ENCODE data around the gene ICE1.
"Not testable (repeated sequence)": the region's sequence is repeated elsewhere in the genome, so short reads cannot be mapped to it uniquely, and the experiment has no call there.

The ICE1 gene

DNA sequence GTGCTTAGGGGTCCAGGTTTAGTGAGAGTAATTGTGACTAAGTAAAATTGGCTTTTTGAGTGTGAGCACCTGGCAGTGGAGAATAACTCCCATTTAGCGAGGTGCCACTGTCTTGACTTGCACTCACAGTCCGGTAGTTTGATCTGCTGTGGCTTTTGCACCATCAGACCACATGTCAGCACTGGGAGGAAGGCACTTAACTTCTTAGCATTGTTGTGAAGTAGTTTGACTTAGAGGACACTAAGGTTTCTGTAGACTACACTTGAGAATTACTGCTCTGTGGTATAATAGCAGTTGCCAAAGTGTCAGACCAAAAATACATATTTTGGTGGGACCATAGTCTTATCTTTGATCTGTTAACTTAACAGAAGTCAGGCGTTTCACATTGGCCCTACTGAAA lies 63.6 kb downstream of the ICE1 start:
- TF ChIP-seq, protein P1, sequence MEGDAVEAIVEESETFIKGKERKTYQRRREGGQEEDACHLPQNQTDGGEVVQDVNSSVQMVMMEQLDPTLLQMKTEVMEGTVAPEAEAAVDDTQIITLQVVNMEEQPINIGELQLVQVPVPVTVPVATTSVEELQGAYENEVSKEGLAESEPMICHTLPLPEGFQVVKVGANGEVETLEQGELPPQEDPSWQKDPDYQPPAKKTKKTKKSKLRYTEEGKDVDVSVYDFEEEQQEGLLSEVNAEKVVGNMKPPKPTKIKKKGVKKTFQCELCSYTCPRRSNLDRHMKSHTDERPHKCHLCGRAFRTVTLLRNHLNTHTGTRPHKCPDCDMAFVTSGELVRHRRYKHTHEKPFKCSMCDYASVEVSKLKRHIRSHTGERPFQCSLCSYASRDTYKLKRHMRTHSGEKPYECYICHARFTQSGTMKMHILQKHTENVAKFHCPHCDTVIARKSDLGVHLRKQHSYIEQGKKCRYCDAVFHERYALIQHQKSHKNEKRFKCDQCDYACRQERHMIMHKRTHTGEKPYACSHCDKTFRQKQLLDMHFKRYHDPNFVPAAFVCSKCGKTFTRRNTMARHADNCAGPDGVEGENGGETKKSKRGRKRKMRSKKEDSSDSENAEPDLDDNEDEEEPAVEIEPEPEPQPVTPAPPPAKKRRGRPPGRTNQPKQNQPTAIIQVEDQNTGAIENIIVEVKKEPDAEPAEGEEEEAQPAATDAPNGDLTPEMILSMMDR (IDR thresholded peaks at IDR 0.05; ENCODE audit: low read depth, low read length) = no peak
- no peak for DNase-seq (ENCODE audit: low read depth in 2 of 2)
- H3K4me3 ChIP-seq (replicated peaks in 1 of 2; ENCODE audit: low read depth in 2 of 2, low read length in 2 of 2) = no peak overlapping the region

- H3K4me3 ChIP-seq (replicated peaks in 1 of 2; ENCODE audit: low read depth in 2 of 2, low read length in 2 of 2) = no peak overlapping the region
- TF ChIP-seq, protein P1 (IDR thresholded peaks at IDR 0.05; ENCODE audit: low read depth, low read length) = no peak
- DNase-seq (ENCODE audit: low read depth in 2 of 2) = no peak
Observed at GRCh38 chr5:5487585-5488360, 65.3 kb downstream of the ICE1 start.

DNA sequence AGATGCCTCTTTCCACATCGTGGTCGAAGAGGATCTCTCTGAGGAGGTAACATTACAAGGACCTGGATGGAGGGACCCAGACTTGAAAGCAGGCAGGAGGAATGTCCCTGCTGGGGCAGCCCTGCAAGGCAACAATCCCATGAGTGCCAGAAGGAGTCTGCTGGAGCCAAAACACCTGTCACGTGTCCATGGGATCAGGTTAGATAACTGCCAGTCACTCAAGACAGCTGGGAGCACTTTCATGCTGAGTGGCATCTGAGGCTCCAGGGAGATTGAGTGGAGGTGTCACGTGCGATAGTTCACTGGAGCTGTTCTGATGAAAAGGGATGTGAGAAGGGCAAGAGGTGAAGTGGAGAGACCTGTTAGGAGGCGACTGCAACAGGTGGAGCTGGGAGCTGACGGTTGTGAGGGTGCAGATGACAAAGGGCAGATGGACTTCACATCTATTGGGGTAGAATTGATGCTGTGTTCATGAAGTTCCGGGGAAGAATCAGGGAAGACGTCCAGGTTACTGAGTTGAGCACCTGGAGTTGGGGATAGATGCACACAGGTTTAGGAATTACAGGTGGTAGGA lies 68.4 kb downstream of the ICE1 start:
- no peak overlapping the region for H3K4me3 ChIP-seq (replicated peaks in 1 of 2; ENCODE audit: low read depth in 2 of 2, low read length in 2 of 2)
- TF ChIP-seq, protein P1 (IDR thresholded peaks at IDR 0.05; ENCODE audit: low read depth, low read length) = no peak
- DNase-seq (ENCODE audit: low read depth in 2 of 2) = no peak

DNA sequence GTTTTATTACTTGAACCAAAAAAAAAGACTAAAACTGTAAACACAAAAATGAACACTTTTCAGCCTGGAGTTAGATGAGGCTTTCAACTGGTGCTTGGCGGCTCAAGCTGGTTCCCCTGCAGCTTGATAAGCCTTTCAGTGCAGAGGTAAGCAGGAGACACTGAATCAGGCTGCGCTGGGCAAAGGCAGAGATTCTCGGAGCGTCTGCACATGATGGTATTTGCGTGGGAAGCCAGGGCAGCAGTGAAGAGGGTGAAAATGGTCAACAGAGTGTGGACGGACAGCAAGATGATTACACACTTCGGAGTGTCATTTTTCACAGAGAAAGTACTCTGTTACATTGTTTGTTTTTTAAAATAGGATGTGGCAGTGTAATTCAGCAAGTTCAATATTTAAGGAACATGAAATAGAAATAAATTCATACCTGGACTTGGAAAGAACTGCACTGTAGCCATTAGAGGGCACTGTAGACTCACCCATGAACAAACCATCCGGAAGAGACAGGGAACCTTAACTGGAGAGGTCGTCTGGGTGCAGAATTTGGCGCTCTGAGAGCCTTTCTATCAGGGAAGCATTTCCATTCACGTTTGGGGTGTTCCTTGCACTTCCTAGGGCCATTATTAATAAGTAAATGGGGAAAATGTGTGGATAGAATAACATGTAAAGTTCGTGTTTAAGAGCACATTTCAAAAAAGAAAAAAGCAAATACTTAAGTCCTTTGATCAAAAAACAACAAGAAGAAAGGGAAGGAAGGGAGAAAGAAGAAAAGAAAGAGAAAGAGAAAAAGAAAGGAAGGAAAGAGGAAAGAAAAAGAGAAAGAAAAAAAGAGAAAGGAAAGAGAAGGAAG lies 69.8 kb downstream of the ICE1 start:
- TF ChIP-seq, protein P1 (IDR thresholded peaks at IDR 0.05; ENCODE audit: low read depth, low read length) = peak; percentile 57
- no peak overlapping the region for H3K4me3 ChIP-seq (replicated peaks in 1 of 2; ENCODE audit: low read depth in 2 of 2, low read length in 2 of 2)
- DNase-seq (ENCODE audit: low read depth in 2 of 2) = peak; percentile 70 to 78

DNA sequence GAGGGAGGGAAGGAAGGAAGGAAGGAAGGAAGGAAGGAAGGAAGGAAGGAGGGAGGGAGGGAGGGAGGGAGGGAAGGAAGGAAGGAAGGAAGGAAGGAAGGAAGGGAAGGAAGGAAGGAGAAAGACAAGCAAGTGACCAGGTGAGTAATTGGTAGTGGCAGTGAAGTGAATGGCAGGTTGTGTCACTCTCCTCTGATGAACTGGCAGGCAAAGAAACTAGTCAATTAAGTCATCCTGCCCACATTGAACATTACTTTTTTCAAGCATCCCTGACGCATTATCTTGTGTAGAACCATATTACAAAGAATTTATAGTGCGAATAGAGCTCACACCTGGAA lies 70.4 kb downstream of the ICE1 start:
- DNase-seq (ENCODE audit: low read depth in 2 of 2); H3K4me3 ChIP-seq (replicated peaks in 1 of 2; ENCODE audit: low read depth in 2 of 2, low read length in 2 of 2): not testable (repeated sequence)

GRCh38 chr5:5494489-5495402 lies 72.3 kb downstream of the ICE1 start:
- H3K4me3 ChIP-seq (replicated peaks in 1 of 2; ENCODE audit: low read depth in 2 of 2, low read length in 2 of 2) = peak overlapping the region; percentile 11 to 22
- TF ChIP-seq, protein P1 (IDR thresholded peaks at IDR 0.05; ENCODE audit: low read depth, low read length) = no peak
- DNase-seq (ENCODE audit: low read depth in 2 of 2) = peak; percentile 51 to 66
